Iris pigment epithelial cell (primary cell): Measurements from ENCODE around the gene ACKR2.

Experiments used
- DNase-seq: peaks from one replicate; pipeline ENCODE4 v3.0.0-alpha.2; 2011; ENCODE audit warnings: low read depth

Gene ACKR2

GRCh38 chr3:42855547-42856380 lies 46.5 kb downstream of the ACKR2 start:
- DNase-seq, result no peak

GRCh38 chr3:42856544-42856943 lies 47.3 kb downstream of the ACKR2 start:
- no peak for DNase-seq

GRCh38 chr3:42864321-42864950 lies 55.2 kb downstream of the ACKR2 start:
- no peak for DNase-seq

GRCh38 chr3:42865256-42865655 lies 56.0 kb downstream of the ACKR2 start:
- DNase-seq, result no peak

- no peak for DNase-seq
Observed at GRCh38 chr3:42867138-42867537, 57.9 kb downstream of the ACKR2 start.

GRCh38 chr3:42868841-42869240 lies 59.6 kb downstream of the ACKR2 start:
- no peak for DNase-seq

- DNase-seq, result no peak
Observed at GRCh38 chr3:42871592-42872196, 62.4 kb downstream of the ACKR2 start.

GRCh38 chr3:42872718-42873117 lies 63.5 kb downstream of the ACKR2 start:
- DNase-seq, result no peak

GRCh38 chr3:42873221-42873982 lies 64.2 kb downstream of the ACKR2 start:
- no peak for DNase-seq

GRCh38 chr3:42874749-42875148 lies 65.5 kb downstream of the ACKR2 start:
- DNase-seq, result no peak

GRCh38 chr3:42875325-42876151 lies 66.3 kb downstream of the ACKR2 start, which contains the start of gene CYP8B1:
TSS of gene CYP8B1 (minus strand) at chr3:42875879. CDS start at chr3:42875816, 63 bp downstream.
- DNase-seq, result no peak

- no peak for DNase-seq
Observed at GRCh38 chr3:42876401-42876800, 67.2 kb downstream of the ACKR2 start.

GRCh38 chr3:42876940-42877720 lies 67.9 kb downstream of the ACKR2 start:
- DNase-seq, result no peak

GRCh38 chr3:42877881-42878280 lies 68.6 kb downstream of the ACKR2 start:
- no peak for DNase-seq

- DNase-seq, result no peak
Observed at GRCh38 chr3:42880183-42880582, 70.9 kb downstream of the ACKR2 start.

GRCh38 chr3:42880601-42881451 lies 71.6 kb downstream of the ACKR2 start:
- DNase-seq, result peak; percentile 77

- DNase-seq, result peak; percentile 18
Observed at GRCh38 chr3:42883251-42883930, 74.1 kb downstream of the ACKR2 start.

GRCh38 chr3:42884324-42884723 lies 75.1 kb downstream of the ACKR2 start:
- no peak for DNase-seq

- DNase-seq, result no peak
Observed at GRCh38 chr3:42886294-42886822, 77.1 kb downstream of the ACKR2 start.
